ENCODE data around the gene TMEM135.
"Not testable (repeated sequence)": the region's sequence is repeated elsewhere in the genome, so short reads cannot be mapped to it uniquely, and the experiment has no call there.

TMEM135 gene

GRCh38 chr11:87134524-87135106, 96.9 kb downstream of the TMEM135 start:
- Mint-ChIP-seq H3K4me3 (no peak overlapping the region), H3K27ac (no peak overlapping the region), H3K9me3 (ENCODE audit: low read depth) (peaks cover 7% of the 10 kb centered on the region), H3K36me3 (peaks cover 24% of the 10 kb centered on the region), H3K4me1 (ENCODE audit: low read depth) (no peaks in the 10 kb centered on the region), H3K27me3 (no peaks in the 10 kb centered on the region)

- Mint-ChIP-seq H3K36me3 (peaks cover 24% of the 10 kb centered on the region), H3K27me3 (no peaks in the 10 kb centered on the region), H3K27ac (no peak overlapping the region), H3K4me3 (no peak overlapping the region), H3K4me1 (ENCODE audit: low read depth) (no peaks in the 10 kb centered on the region), H3K9me3 (ENCODE audit: low read depth) (peaks cover 7% of the 10 kb centered on the region)
Measured at GRCh38 chr11:87136236-87136635, 98.5 kb downstream of the TMEM135 start.

- H3K36me3 Mint-ChIP-seq, result peaks cover 24% of the 10 kb centered on the region
- H3K27me3 Mint-ChIP-seq, result no peaks in the 10 kb centered on the region
- H3K9me3 Mint-ChIP-seq (ENCODE audit: low read depth), result peaks cover 7% of the 10 kb centered on the region
- peaks cover 6% of the 10 kb centered on the region for H3K4me1 Mint-ChIP-seq (ENCODE audit: low read depth)
- no peak overlapping the region for H3K4me3 Mint-ChIP-seq
- no peak overlapping the region for H3K27ac Mint-ChIP-seq
Measured at GRCh38 chr11:87137711-87138110, 100.0 kb downstream of the TMEM135 start.

DNA sequence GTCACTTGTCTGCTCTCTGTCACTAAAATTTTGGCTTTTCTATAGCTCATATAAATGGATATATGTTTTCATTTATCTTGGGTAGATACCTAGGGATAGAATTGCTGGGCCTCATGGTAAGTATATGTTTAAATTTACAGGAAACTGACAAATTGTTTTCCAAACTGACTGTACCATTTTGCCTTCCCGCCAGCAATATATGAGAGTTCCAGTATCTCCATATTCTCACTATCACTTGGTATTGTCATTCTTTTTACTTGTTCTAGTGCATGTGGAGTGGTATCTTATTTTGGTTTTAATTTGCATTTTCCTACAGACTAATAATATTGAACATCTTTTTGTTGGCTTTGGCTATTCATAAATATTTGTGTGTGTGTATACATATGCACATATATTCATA, 101.7 kb downstream of the TMEM135 start:
- Mint-ChIP-seq H3K27ac (no peak overlapping the region), H3K27me3 (no peaks in the 10 kb centered on the region), H3K4me1 (ENCODE audit: low read depth) (peaks cover 21% of the 10 kb centered on the region), H3K4me3 (no peak overlapping the region), H3K36me3 (peaks cover 23% of the 10 kb centered on the region), H3K9me3 (ENCODE audit: low read depth) (peaks cover 7% of the 10 kb centered on the region)

- Mint-ChIP-seq H3K27me3 (no peaks in the 10 kb centered on the region), H3K36me3 (peaks cover 25% of the 10 kb centered on the region), H3K4me3 (no peak overlapping the region), H3K27ac (no peak overlapping the region), H3K4me1 (ENCODE audit: low read depth) (peaks cover 33% of the 10 kb centered on the region), H3K9me3 (ENCODE audit: low read depth) (peaks cover 7% of the 10 kb centered on the region)
Measured at GRCh38 chr11:87141322-87141721, 103.6 kb downstream of the TMEM135 start.

DNA sequence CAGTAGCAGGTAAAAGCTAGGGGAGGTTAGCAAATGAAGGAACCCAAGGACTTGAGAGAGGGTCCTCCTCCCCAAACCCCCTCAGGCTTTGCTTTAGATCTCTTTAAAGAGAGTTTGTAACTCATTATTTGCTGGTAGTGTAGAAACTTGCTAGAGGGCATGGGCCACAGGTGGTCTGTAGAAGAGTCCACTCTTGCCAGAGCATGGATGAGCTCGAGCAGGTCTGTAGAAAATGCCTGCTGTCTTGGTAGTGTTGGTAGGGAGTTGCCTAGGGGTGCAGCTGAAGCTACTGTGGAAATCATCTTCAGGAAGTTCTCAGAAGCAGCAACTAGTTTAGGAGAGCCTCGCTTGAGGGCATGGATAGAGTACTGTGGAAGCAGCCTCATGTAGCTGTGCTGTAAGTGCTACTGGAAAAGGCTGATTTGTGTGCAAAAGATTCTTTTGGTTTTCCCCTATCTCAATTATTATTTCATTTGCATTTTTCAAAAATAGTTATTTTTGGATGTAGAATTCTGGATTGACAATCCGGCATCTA, 104.3 kb downstream of the TMEM135 start:
- peaks cover 33% of the 10 kb centered on the region for H3K4me1 Mint-ChIP-seq (ENCODE audit: low read depth)
- H3K27ac Mint-ChIP-seq, result no peak overlapping the region
- no peak overlapping the region for H3K4me3 Mint-ChIP-seq
- no peaks in the 10 kb centered on the region for H3K27me3 Mint-ChIP-seq
- H3K9me3 Mint-ChIP-seq (ENCODE audit: low read depth), result peaks cover 7% of the 10 kb centered on the region
- H3K36me3 Mint-ChIP-seq, result peaks cover 20% of the 10 kb centered on the region

DNA sequence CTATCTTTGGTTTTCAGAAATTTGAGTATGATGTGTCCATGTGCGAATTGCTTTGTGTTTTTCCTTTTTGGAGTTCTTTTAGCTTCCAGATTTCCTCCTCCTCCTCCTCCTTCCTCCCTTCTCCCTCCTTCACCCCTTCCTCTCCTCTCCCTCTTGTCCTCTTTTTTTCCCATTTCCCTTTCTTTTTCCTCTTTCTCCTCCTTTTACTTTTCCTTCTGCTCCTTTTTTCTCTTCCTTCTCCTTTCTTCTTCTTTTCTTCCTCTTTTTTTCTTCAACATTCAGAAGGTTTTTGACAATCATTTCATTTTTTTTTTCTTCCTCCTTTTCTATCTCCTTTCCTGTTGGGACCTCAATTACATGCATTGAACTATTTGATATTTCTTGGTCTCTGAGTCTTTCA, 104.9 kb downstream of the TMEM135 start:
- Mint-ChIP-seq H3K27ac (no peak overlapping the region), H3K9me3 (ENCODE audit: low read depth) (peaks cover 7% of the 10 kb centered on the region)

GRCh38 chr11:87143641-87144040, 105.9 kb downstream of the TMEM135 start:
- H3K4me1 Mint-ChIP-seq (ENCODE audit: low read depth), result peaks cover 33% of the 10 kb centered on the region

More for the DNA sequence above, 104.9 kb downstream of the TMEM135 start:
- H3K4me3 Mint-ChIP-seq, result no peak overlapping the region
- H3K27me3 Mint-ChIP-seq, result no peaks in the 10 kb centered on the region
- peaks cover 33% of the 10 kb centered on the region for H3K4me1 Mint-ChIP-seq (ENCODE audit: low read depth)
- peaks cover 18% of the 10 kb centered on the region for H3K36me3 Mint-ChIP-seq

GRCh38 chr11:87144252-87144651, 106.5 kb downstream of the TMEM135 start:
- Mint-ChIP-seq H3K36me3 (peaks cover 13% of the 10 kb centered on the region), H3K4me1 (ENCODE audit: low read depth) (peaks cover 36% of the 10 kb centered on the region), H3K9me3 (ENCODE audit: low read depth) (peaks cover 3% of the 10 kb centered on the region), H3K4me3 (no peak overlapping the region), H3K27ac (no peak overlapping the region), H3K27me3 (no peaks in the 10 kb centered on the region)

More at GRCh38 chr11:87143641-87144040, 105.9 kb downstream of the TMEM135 start:
- H3K4me3 Mint-ChIP-seq, result no peak overlapping the region
- H3K27me3 Mint-ChIP-seq, result no peaks in the 10 kb centered on the region
- H3K27ac Mint-ChIP-seq, result no peak overlapping the region
- H3K9me3 Mint-ChIP-seq (ENCODE audit: low read depth), result peaks cover 7% of the 10 kb centered on the region
- peaks cover 15% of the 10 kb centered on the region for H3K36me3 Mint-ChIP-seq

DNA sequence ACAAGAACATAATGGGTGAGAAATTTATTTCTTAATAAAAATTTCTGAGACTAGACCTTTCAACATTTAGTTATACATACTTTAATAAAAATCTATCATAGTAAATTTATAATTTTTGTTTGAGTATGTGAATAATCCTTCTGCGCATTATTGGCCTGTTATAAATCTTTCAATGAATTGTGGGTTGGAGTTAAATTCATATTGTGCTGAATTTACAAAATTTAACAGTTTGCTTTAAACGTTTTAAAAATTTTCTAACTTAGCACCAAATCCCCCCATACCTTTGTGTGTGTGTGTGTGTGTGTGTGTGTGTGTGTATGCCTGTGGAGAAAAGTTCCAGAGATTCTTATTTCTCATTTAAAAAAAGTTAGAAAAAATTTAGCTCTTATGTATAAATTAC, 111.0 kb downstream of the TMEM135 start:
- Mint-ChIP-seq H3K9me3 (ENCODE audit: low read depth) (peaks cover 3% of the 10 kb centered on the region), H3K36me3 (peaks cover 21% of the 10 kb centered on the region), H3K4me1 (ENCODE audit: low read depth) (peaks cover 30% of the 10 kb centered on the region), H3K27me3 (no peaks in the 10 kb centered on the region), H3K4me3 (no peak overlapping the region), H3K27ac (no peak overlapping the region)

DNA sequence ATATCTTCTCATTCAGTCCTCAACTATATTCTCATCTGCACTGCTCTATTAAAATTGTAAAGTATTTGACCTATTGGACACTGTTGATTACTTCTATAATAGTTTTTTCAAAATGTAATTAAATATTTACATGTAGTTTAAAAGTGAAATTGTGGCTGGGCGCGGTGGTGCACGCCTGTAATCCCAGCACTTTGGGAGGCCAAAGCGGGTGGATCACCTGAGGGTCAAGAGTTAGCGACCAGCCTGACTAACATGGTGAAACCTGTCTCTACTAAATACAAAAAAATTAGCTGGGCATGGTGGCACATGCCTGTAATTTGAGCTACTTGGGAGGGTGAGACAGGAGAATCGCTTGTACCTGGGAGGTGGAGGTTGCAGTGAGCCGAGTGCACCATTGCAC, 112.0 kb downstream of the TMEM135 start:
- H3K27ac Mint-ChIP-seq; H3K9me3 Mint-ChIP-seq (ENCODE audit: low read depth); H3K4me3 Mint-ChIP-seq; H3K27me3 Mint-ChIP-seq: not testable (repeated sequence)
- Mint-ChIP-seq H3K36me3 (peaks cover 21% of the 10 kb centered on the region), H3K4me1 (ENCODE audit: low read depth) (peaks cover 27% of the 10 kb centered on the region)

DNA sequence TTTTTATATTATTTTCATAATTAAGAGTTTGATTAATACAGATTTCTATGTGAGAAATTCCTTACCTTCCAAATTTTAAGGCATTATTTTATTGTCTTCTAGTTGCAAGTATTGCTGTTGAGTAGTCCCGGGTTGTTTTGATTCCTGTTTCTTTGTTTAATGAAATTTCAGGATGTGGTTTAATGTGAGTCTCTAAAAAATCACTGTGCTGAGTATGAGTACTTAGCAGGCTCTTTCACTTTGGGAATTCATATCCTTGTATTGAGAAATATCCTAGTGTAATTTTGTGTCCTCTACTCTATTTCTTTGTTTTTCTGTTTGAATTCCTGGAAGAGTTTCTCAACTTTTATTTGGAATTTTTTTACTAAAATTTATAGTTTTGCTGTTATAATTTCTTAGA, 113.2 kb downstream of the TMEM135 start:
- peaks cover 3% of the 10 kb centered on the region for H3K9me3 Mint-ChIP-seq (ENCODE audit: low read depth)
- no peak overlapping the region for H3K4me3 Mint-ChIP-seq
- no peaks in the 10 kb centered on the region for H3K27me3 Mint-ChIP-seq
- peaks cover 16% of the 10 kb centered on the region for H3K36me3 Mint-ChIP-seq
- no peak overlapping the region for H3K27ac Mint-ChIP-seq
- H3K4me1 Mint-ChIP-seq (ENCODE audit: low read depth), result peaks cover 20% of the 10 kb centered on the region

- Mint-ChIP-seq H3K27me3 (no peaks in the 10 kb centered on the region), H3K27ac (no peak overlapping the region), H3K4me1 (ENCODE audit: low read depth) (peaks cover 16% of the 10 kb centered on the region), H3K4me3 (no peak overlapping the region), H3K36me3 (peaks cover 18% of the 10 kb centered on the region), H3K9me3 (ENCODE audit: low read depth) (peaks cover 3% of the 10 kb centered on the region)
Measured at GRCh38 chr11:87154246-87154645, 116.5 kb downstream of the TMEM135 start.

GRCh38 chr11:87156970-87157369, 119.2 kb downstream of the TMEM135 start:
- Mint-ChIP-seq H3K27ac (peak overlapping the region; percentile 75), H3K36me3 (peaks cover 16% of the 10 kb centered on the region), H3K9me3 (ENCODE audit: low read depth) (no peaks in the 10 kb centered on the region), H3K27me3 (no peaks in the 10 kb centered on the region), H3K4me3 (no peak overlapping the region), H3K4me1 (ENCODE audit: low read depth) (peaks cover 7% of the 10 kb centered on the region)

- not testable (repeated sequence) for H3K27me3 Mint-ChIP-seq; H3K4me3 Mint-ChIP-seq; H3K27ac Mint-ChIP-seq; H3K4me1 Mint-ChIP-seq (ENCODE audit: low read depth)
- H3K9me3 Mint-ChIP-seq (ENCODE audit: low read depth), result peaks cover 17% of the 10 kb centered on the region
- H3K36me3 Mint-ChIP-seq, result peaks cover 26% of the 10 kb centered on the region
Measured at GRCh38 chr11:87169076-87169475, 131.3 kb downstream of the TMEM135 start.

All from activated naive CD8-positive, alpha-beta T cell (primary cell).